ENCODE results near the gene OSBPL2.

Gene OSBPL2

GRCh38 chr20:62301773-62302340, 63.5 kb downstream of the OSBPL2 start:
- peak; percentile 93 for DNase-seq (ENCODE audit: low spot score)

- DNase-seq (ENCODE audit: low spot score): peak; percentile 96
Measured at GRCh38 chr20:62302341-62303061, 64.2 kb downstream of the OSBPL2 start, which contains the start of gene ADRM1. TSS of gene ADRM1 (plus strand) at chr20:62302997. CDS start at chr20:62303569, 572 bp downstream.

GRCh38 chr20:62303062-62303339, 64.7 kb downstream of the OSBPL2 start:
- no peak for DNase-seq (ENCODE audit: low spot score)

GRCh38 chr20:62303340-62304226, 65.3 kb downstream of the OSBPL2 start:
- no peak for DNase-seq (ENCODE audit: low spot score)

GRCh38 chr20:62304331-62305148, 66.2 kb downstream of the OSBPL2 start:
- DNase-seq (ENCODE audit: low spot score): no peak

- DNase-seq (ENCODE audit: low spot score): no peak
Measured at GRCh38 chr20:62305149-62305764, 66.9 kb downstream of the OSBPL2 start.

- DNase-seq (ENCODE audit: low spot score): no peak
Measured at GRCh38 chr20:62305765-62306413, 67.6 kb downstream of the OSBPL2 start.

GRCh38 chr20:62306414-62307187, 68.3 kb downstream of the OSBPL2 start:
- no peak for DNase-seq (ENCODE audit: low spot score)

- no peak for DNase-seq (ENCODE audit: low spot score)
Measured at GRCh38 chr20:62307226-62308101, 69.1 kb downstream of the OSBPL2 start.

GRCh38 chr20:62308102-62308822, 69.9 kb downstream of the OSBPL2 start:
- DNase-seq (ENCODE audit: low spot score): peak; percentile 51

GRCh38 chr20:62309198-62309944, 71.0 kb downstream of the OSBPL2 start:
- DNase-seq (ENCODE audit: low spot score): no peak

GRCh38 chr20:62309947-62310756, 71.8 kb downstream of the OSBPL2 start:
- DNase-seq (ENCODE audit: low spot score): no peak

GRCh38 chr20:62310757-62311121, 72.4 kb downstream of the OSBPL2 start:
- DNase-seq (ENCODE audit: low spot score): no peak

- no peak for DNase-seq (ENCODE audit: low spot score)
Measured at GRCh38 chr20:62311150-62311549, 72.8 kb downstream of the OSBPL2 start.

GRCh38 chr20:62311832-62312661, 73.7 kb downstream of the OSBPL2 start:
- no peak for DNase-seq (ENCODE audit: low spot score)

GRCh38 chr20:62312662-62312977, 74.3 kb downstream of the OSBPL2 start:
- DNase-seq (ENCODE audit: low spot score): no peak

Measured in Ammon's horn (tissue), 1 donor.